ENCODE measurements around the gene COX18. TPM values are rescaled to one million over a fixed set of nuclear protein-coding genes. Genes with fewer than 3 reads are reported as not detected.

The COX18 gene
- total RNA-seq, result 10 to 100 TPM; 32.7 to 38.0 TPM
- polyA plus RNA-seq (ENCODE audit: insufficient read depth, low read depth, low replicate concordance), result 16.9 TPM
- long read RNA-seq, donor 1, full-length matches to known transcripts, result 5 of 5 reads
- long read RNA-seq, donor 1, partial matches to known transcripts, result 0 of 5 reads
- long read RNA-seq, donor 1, other reads (novel, unspliced or antisense), result 0 of 5 reads
- long read RNA-seq, donor 2, full-length matches to known transcripts, result 3 of 3 reads
- long read RNA-seq, donor 2, partial matches to known transcripts, result 0 of 3 reads
- long read RNA-seq, donor 2, other reads (novel, unspliced or antisense), result 0 of 3 reads

GRCh38 chr4:73069338-73070073 is at the start of gene COX18:
TSS of gene COX18 (minus strand) at chr4:73069716. CDS start at chr4:73069649, 67 bp downstream.
- DNase-seq, result peak; percentile 98

GRCh38 chr4:73109493-73109892 is 40.0 kb upstream of the COX18 start:
- Histone ChIP-seq H3K9me3 (no peaks in the 10 kb centered on the region), H3K27ac (no peak overlapping the region), H3K4me1 (no peaks in the 10 kb centered on the region), H3K27me3 (no peaks in the 10 kb centered on the region), H3K36me3 (ENCODE audit: low read depth, missing control alignments) (no peaks in the 10 kb centered on the region), H3K4me3 (no peak overlapping the region)
- 93 to 96% methylated on average over 4 of the region's 4 CpGs for WGBS, 2 donors
- TF ChIP-seq CTCF (IDR thresholded peaks at IDR 0.05), result no peak
- TF ChIP-seq POLR2A (IDR thresholded peaks at IDR 0.05), result no peak
- DNase-seq, result no peak
- intact Hi-C loops (cut with DNase I; ENCODE audit: low total_unique reads), result no loop called here

More at GRCh38 chr4:73069338-73070073, at the start of gene COX18:
- intact Hi-C loops (cut with DNase I; ENCODE audit: low total_unique reads), result loop anchor here (1.0 kb wide), 1 partner anchor 190 kb away; no protein-coding TSS in a partner anchor
- Histone ChIP-seq H3K9me3 (no peaks in the 10 kb centered on the region), H3K36me3 (ENCODE audit: low read depth, missing control alignments) (no peaks in the 10 kb centered on the region), H3K4me3 (peak within 1 kb of the TSS; percentile 91 to 93), H3K27ac (peak within 1 kb of the TSS; percentile 87 to 89), H3K4me1 (peaks cover 20% of the 10 kb centered on the region), H3K27me3 (no peaks in the 10 kb centered on the region)
- 0% methylated on average over 5 to 46 of the region's 62 CpGs for WGBS, 2 donors
- TF ChIP-seq CTCF (IDR thresholded peaks at IDR 0.05) (no peak), POLR2A (IDR thresholded peaks at IDR 0.05) (peak; percentile 24)

- Histone ChIP-seq H3K4me3 (no peak overlapping the region), H3K27me3 (no peaks in the 10 kb centered on the region), H3K27ac (no peak overlapping the region), H3K4me1 (no peaks in the 10 kb centered on the region), H3K9me3 (no peaks in the 10 kb centered on the region), H3K36me3 (ENCODE audit: low read depth, missing control alignments) (no peaks in the 10 kb centered on the region)
- 88 to 100% methylated on average over 5 of the region's 5 CpGs for WGBS, 2 donors
- no peak for DNase-seq
- TF ChIP-seq CTCF (IDR thresholded peaks at IDR 0.05) (no peak), POLR2A (IDR thresholded peaks at IDR 0.05) (no peak)
- intact Hi-C loops (cut with DNase I; ENCODE audit: low total_unique reads), result no loop called here
Observed at GRCh38 chr4:73104695-73105094, 35.2 kb upstream of the COX18 start.

- DNase-seq, result no peak
- no peak overlapping the region for H3K4me3 ChIP-seq
- WGBS, 2 donors, result 74 to 75% methylated on average over 8 of the region's 8 CpGs
- H3K27me3 ChIP-seq, result no peaks in the 10 kb centered on the region
- no peak for TF ChIP-seq POLR2A (IDR thresholded peaks at IDR 0.05)
- no peak for TF ChIP-seq CTCF (IDR thresholded peaks at IDR 0.05)
- H3K9me3 ChIP-seq, result no peaks in the 10 kb centered on the region
- H3K4me1 ChIP-seq, result no peaks in the 10 kb centered on the region
- intact Hi-C loops (cut with DNase I; ENCODE audit: low total_unique reads), result no loop called here
- H3K36me3 ChIP-seq (ENCODE audit: low read depth, missing control alignments), result no peaks in the 10 kb centered on the region
- H3K27ac ChIP-seq, result no peak overlapping the region
Observed at GRCh38 chr4:73103799-73104503, 34.4 kb upstream of the COX18 start.
